GM12892 (cell line): Measurements from ENCODE around the gene MRPS27. TPM values are rescaled to one million over a fixed set of nuclear protein-coding genes. Genes with fewer than 3 reads are reported as not detected.
A peak's percentile ranks its signal among the peaks of the same experiment; 100 is the strongest.

Experiments
- DNase-seq: peaks from one replicate; pipeline ENCODE4 v3.0.0; 2011; ENCODE audit not compliant: insufficient read length
- FAIRE-seq: peaks from 2 replicates; lab custom pipeline; 2011; peaks lifted over from hg19 to GRCh38; lab: Jason Lieb, UNC
- POLR2A ChIP-seq: IDR thresholded peaks from 2 replicates; pipeline ENCODE4 v1.6.1; 2011; ENCODE audit warnings: low read depth, low read length, control low read depth
- POLR2AphosphoS5 ChIP-seq: IDR thresholded peaks from 2 replicates; pipeline ENCODE4 v1.6.1; 2011; ENCODE audit warnings: low read depth, low read length, control low read depth
- TAF1 ChIP-seq: IDR thresholded peaks from 2 replicates; pipeline ENCODE4 v1.6.1; 2011; ENCODE audit warnings: low read depth, mild to moderate bottlenecking, control low read depth, low read length, borderline replicate concordance
- polyA plus RNA-seq: library from polyadenylated mRNA; unstranded; fragments of >200 nt; gene quantifications from one replicate; pipeline ENCODE4 v1.2.1, GENCODE V29; 2012; ENCODE audit warnings: missing spikeins, inconsistent platforms; ENCODE audit not compliant: missing spikeins

The MRPS27 gene
- 66.7 TPM for polyA plus RNA-seq

GRCh38 chr5:72319976-72320752 lies at the start of gene MRPS27, which contains the start of gene PTCD2:
Gene MRPS27, minus strand, starts transcription at chr5:72320240. Its CDS starts 19 bp downstream, at chr5:72320221.
Gene PTCD2, plus strand, starts transcription at chr5:72320373. Its CDS starts 10 bp downstream, at chr5:72320383.
- peak; percentile 91 for DNase-seq
- TF ChIP-seq POLR2AphosphoS5 (peak; percentile 96), POLR2A (peak; percentile 94), TAF1 (peak; percentile 96)
- FAIRE-seq: peak; percentile 97

GRCh38 chr5:72369711-72370110 lies 49.7 kb upstream of the MRPS27 start:
- TF ChIP-seq POLR2A: no peak
- no peak for DNase-seq
- no peak for FAIRE-seq

DNA sequence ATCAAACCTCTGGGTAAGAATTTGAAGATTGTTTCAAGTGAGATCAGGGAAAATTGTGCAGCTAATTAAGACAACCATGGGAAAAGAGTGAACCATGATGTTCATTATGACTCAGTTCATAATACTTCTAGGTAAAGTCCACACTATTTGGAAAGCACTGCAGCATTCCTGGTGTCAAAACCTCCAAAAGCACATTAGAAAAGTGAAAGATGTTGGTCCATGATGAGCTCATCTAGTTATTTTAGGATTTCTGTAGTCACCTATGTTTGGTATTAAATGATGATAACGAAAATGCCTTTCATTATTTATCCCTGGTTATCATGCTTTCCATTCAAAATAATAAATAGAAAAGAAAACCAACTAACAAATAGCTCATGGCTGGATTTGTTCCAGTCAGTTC lies 49.3 kb upstream of the MRPS27 start:
- DNase-seq (no peak), FAIRE-seq (no peak)
- TF ChIP-seq POLR2A: no peak
- no peak for TF ChIP-seq POLR2AphosphoS5
- no peak for TF ChIP-seq TAF1

DNA sequence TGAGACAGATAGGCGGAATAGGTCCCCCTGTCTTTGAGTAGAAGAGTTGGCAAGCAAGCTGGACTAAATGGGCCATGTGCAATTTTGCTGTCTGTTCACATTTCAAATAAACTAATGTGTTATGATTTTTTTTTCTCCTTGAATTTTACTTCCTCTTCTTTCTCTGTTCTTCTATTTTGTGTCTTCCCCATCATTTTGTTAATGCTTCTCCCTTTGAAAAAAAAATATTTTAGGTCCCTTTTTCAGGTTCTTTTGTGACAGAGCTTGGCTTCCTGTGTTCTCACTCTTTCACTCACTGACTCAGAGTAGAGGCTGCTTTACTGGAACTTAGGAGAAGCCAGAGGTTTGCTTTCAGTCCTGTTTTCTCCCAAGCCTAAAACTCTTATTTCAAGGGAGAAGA lies 48.2 kb upstream of the MRPS27 start:
- DNase-seq (no peak), FAIRE-seq (no peak)
- no peak for TF ChIP-seq POLR2A
- no peak for TF ChIP-seq POLR2AphosphoS5
- TF ChIP-seq TAF1: no peak

DNA sequence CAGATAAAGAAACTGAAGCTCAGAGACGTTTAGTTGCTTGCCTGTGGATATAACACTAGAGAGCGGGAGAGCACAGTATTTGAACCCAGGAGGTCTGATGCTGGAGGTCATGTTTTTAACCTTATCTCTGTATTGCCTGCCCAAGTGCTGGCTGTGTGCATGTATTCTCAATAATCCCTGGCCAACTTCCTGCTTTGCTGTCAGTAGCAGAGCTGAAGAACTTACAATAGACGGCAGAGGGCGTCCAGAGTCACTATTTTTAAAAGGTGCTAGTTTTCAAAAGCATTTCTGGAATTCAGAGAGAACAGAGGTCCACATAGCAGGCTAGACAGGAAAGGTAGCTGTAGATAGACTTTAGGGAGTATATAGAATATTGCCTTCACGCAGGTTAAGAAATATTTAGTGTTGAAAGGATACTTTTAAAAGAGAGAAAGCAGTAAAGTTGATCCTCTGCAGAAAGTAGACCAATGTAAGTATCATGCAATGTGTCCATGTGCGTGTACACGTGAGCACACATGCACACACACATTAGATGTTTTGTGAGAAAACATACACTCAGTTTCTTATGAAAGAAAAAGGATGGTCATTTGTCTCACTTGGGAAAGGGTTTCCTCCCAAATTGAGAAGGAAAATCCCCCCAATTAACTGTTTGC lies 46.4 kb upstream of the MRPS27 start:
- TF ChIP-seq POLR2AphosphoS5: no peak
- no peak for TF ChIP-seq TAF1
- TF ChIP-seq POLR2A: no peak
- FAIRE-seq (peak; percentile 60), DNase-seq (no peak)

DNA sequence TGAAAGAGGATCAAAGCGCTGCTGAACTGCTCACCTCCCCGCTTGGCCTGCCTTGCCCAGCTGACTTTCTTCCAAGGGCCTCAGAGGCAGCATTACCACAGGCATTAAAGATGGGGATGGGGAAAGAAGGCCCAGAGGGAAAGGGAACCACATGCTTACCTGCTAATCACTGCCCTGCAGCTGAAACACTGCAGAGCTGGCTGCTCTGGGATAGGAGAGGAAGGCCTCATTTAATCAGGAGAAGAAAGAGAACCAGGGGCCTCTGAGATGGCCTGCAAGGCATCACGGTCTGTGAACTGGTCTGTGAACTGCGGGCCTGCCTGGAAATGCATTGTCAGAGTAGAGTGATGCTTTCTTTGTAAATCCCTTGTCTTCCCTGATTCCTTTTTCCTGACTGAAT lies 44.9 kb upstream of the MRPS27 start:
- no peak for DNase-seq
- TF ChIP-seq POLR2A: no peak
- no peak for TF ChIP-seq POLR2AphosphoS5
- TF ChIP-seq TAF1: no peak
- no peak for FAIRE-seq

DNA sequence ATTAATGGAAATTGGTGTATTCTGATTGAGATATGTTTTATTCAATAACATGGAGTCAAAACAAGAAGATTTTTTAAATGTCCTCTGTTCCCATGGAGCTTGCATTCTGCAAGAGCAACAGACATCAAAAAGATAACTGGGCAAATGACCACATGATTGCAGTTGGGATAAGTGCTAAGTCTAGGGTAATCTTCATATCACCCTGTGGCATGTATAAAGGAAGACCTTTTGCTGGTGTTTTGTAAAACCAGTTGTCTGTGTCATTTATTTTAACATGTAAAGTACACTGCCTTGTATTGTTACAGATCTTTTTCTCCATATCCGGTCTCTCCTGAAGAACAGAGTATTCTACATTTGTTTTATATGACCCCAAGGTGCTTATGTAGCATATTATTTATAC lies 44.1 kb upstream of the MRPS27 start:
- FAIRE-seq (no peak), DNase-seq (no peak)
- TF ChIP-seq POLR2A (no peak), POLR2AphosphoS5 (no peak), TAF1 (no peak)

GRCh38 chr5:72363166-72363802 lies 43.2 kb upstream of the MRPS27 start:
- TF ChIP-seq POLR2A: no peak
- no peak for TF ChIP-seq POLR2AphosphoS5
- no peak for TF ChIP-seq TAF1
- FAIRE-seq (no peak), DNase-seq (no peak)

DNA sequence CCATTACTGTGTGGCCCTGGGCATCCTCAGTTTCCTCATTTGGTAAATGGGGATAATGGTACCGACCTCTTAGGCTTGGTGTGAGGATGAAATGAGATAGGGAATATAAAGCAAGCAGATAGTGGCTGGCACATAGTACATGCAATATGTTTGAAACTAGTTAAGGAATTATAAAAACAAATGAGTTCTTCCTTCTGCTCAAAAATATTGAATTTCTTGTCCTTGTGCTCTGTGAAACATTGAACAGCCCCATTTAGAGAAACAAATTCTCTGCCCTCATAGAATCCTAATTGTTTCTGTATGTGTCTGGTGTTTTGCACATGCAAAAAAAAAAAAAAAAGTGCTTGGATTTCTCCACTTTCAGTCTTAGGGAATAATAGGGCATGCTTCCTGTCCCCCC lies 39.8 kb upstream of the MRPS27 start:
- TF ChIP-seq POLR2AphosphoS5 (no peak), POLR2A (no peak), TAF1 (no peak)
- FAIRE-seq (no peak), DNase-seq (no peak)

- TF ChIP-seq POLR2AphosphoS5 (no peak), POLR2A (no peak), TAF1 (no peak)
- FAIRE-seq (no peak), DNase-seq (no peak)
Observed at GRCh38 chr5:72358925-72359324, 38.9 kb upstream of the MRPS27 start.

DNA sequence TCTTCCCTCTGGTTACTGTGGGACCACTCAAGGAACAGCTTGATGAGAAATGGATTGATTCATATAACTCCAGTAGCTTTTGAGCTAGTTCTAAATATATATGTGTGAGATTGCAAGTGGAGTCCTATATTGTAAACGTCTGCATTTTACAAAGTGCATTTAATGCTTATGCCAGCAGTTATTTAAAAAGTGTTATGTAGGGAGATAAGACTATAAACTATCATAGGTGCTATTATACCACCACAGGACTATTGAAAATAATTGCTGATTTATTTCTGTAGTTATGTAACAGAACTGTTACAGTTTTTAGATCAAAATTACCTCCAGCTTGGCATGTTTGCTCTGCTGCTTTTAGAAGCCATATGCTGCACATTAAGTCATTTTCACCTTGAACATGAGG lies 36.3 kb upstream of the MRPS27 start:
- no peak for TF ChIP-seq POLR2A
- no peak for TF ChIP-seq POLR2AphosphoS5
- no peak for TF ChIP-seq TAF1
- no peak for DNase-seq
- FAIRE-seq: no peak

DNA sequence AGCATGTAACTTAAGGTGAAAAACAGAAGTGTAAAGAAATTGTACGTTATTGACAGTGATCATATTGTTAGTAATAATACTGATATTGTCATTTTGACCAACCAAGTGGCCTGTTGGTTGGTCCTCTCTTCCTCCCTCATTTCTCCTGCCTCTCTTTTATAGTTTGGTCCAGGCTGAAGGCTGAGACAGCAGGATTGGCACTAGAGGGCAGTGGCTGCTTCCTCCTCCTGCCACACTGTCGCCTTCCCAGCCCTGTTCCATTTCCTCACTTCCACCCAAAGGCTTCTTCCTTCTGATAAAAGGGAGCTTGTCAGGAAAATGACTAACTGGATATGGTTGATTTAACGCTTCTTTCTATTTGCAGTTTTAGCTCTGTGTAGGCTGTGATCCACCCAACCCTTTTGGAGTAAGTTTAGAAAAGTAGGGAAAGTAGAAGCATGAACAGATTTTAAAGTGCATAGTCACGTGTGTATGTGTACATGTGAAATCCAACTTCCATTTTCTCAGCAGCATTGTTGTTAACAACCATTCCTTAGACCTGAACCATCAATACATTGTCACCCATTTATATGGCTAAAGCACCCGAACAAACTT lies 35.8 kb upstream of the MRPS27 start:
- no peak for DNase-seq
- TF ChIP-seq POLR2A (no peak), POLR2AphosphoS5 (no peak), TAF1 (no peak)
- no peak for FAIRE-seq
